Keratinocyte (primary cell): ENCODE measurements around the gene FGD2.

ENCODE experiments used
- EZH2 ChIP-seq: IDR thresholded peaks from one replicate; pipeline ENCODE4 v1.6.1; 2012; ENCODE audit warnings: inconsistent platforms, mild to moderate bottlenecking, low read length, moderate library complexity
- TF ChIP-seq, protein P1 (sequence below), 3 experiments: IDR thresholded peaks in 1 of 3; conservative IDR thresholded peaks in 1 of 3; optimal IDR thresholded peaks in 1 of 3; 2 replicates in 2 of 3; 3 replicates in 1 of 3; pipeline versions ENCODE3 to v1.5.1; 2011; ENCODE audit warnings: low read length in 3 of 3, mild to moderate bottlenecking in 3 of 3, moderate library complexity in 2 of 3, control low read depth in 1 of 3, inconsistent platforms in 1 of 3; ENCODE audit not compliant: insufficient read depth in 2 of 3; ENCODE audit errors: extremely low read depth in 1 of 3

DNA sequence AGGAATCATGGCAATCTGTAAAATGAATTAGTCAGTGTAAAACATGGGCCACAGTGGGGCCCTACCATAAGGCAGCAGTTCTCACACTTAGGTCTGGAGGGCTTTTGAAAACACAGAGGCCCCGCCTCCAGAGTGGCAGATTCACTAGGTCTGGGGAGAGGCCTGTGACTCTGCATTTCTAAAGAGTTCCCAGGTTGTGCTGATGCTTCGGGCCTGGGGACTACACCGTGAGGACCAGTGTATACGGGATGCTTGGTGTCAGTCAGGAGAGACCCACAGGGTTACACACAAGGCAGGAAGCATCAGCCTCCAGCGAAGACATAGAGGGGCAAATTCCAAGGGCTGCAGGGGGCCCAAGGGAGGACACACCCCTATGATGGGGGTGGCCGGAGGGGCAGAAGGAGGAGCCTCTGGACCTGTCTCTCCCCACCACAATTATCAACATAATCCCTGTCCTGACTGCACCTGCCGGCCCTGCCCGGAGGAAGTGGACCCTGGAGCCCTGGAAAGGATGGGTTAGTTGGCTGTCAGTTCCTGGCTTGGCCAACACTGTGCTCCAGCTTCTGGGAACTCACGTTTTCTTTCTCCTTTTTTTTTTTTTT lies 46.7 kb downstream of the FGD2 start:
- TF ChIP-seq, protein P1, sequence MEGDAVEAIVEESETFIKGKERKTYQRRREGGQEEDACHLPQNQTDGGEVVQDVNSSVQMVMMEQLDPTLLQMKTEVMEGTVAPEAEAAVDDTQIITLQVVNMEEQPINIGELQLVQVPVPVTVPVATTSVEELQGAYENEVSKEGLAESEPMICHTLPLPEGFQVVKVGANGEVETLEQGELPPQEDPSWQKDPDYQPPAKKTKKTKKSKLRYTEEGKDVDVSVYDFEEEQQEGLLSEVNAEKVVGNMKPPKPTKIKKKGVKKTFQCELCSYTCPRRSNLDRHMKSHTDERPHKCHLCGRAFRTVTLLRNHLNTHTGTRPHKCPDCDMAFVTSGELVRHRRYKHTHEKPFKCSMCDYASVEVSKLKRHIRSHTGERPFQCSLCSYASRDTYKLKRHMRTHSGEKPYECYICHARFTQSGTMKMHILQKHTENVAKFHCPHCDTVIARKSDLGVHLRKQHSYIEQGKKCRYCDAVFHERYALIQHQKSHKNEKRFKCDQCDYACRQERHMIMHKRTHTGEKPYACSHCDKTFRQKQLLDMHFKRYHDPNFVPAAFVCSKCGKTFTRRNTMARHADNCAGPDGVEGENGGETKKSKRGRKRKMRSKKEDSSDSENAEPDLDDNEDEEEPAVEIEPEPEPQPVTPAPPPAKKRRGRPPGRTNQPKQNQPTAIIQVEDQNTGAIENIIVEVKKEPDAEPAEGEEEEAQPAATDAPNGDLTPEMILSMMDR (optimal IDR thresholded peaks at IDR 0.05 in 1 of 3, IDR thresholded peaks at IDR 0.05 in 1 of 3, conservative IDR thresholded peaks at IDR 0.05 in 1 of 3; ENCODE audit: extremely low read depth in 1 of 3, insufficient read depth in 2 of 3, low read length in 3 of 3): no peak
- no peak for TF ChIP-seq EZH2
